PC-3 (cell line): ENCODE measurements around the gene EXOC6. TPM values are rescaled to one million over a fixed set of nuclear protein-coding genes. Genes with fewer than 3 reads are reported as not detected.

Source experiments
- ATAC-seq: fragments of 200-7000 bp; cut with Tn5 transposase; 2 replicates; pipeline ENCODE4 v1.9.1; 2020; ENCODE audit warnings: mild to moderate bottlenecking, moderate library complexity
- BruUV-seq: library from RNA; stranded (reverse); fragments of 400-500 nt; replicated peaks from 2 replicates; lab custom pipeline; 2021; lab: Mats Ljungman, UMichigan
- CTCF ChIA-PET: fragments of 300-600 bp; sonication (Branson Sonifier 250); formaldehyde crosslinking; loops from one replicate; lab custom pipeline; 2022; ENCODE audit warnings: antibody characterized with exemption; lab: Charles Lee
- POLR2A ChIA-PET: fragments of 300-600 bp; sonication (Branson Sonifier 250); formaldehyde crosslinking; loops from one replicate; lab custom pipeline; 2022; ENCODE audit warnings: antibody characterized with exemption; ENCODE audit not compliant: unreplicated experiment; lab: Charles Lee
- DNase-seq: peaks from one replicate; pipeline ENCODE4 v3.0.0-alpha.2; 2015
- H2AFZ ChIP-seq: fragments of 300-600 bp; sonication (generic); 2 replicates; pipeline ENCODE4 v1.6.0; 2016; ENCODE audit warnings: antibody characterized with exemption, low read length
- H3F3A ChIP-seq: fragments of 300-600 bp; sonication (generic); one replicate; pipeline ENCODE4 v1.6.0; 2017; ENCODE audit warnings: antibody characterized with exemption, low read length, control low read depth, mild to moderate bottlenecking; ENCODE audit not compliant: unreplicated experiment
- H3K27ac ChIP-seq: fragments of 300-600 bp; sonication (generic); 2 replicates; pipeline ENCODE4 v1.5.1; 2016; ENCODE audit warnings: mild to moderate bottlenecking, low read length
- H3K27me3 ChIP-seq: fragments of 300-600 bp; sonication (generic); 2 replicates; pipeline ENCODE4 v1.6.1; 2016; ENCODE audit warnings: low read length, mixed read lengths
- H3K36me3 ChIP-seq: fragments of 300-600 bp; sonication (generic); 2 replicates; pipeline ENCODE4 v1.6.1; 2016; ENCODE audit warnings: low read depth, mixed run types, low read length, mixed read lengths
- H3K4me1 ChIP-seq: fragments of 300-600 bp; sonication (generic); 2 replicates; pipeline ENCODE4 v1.5.1; 2016; ENCODE audit warnings: low read length; ENCODE audit not compliant: insufficient read depth
- H3K4me2 ChIP-seq: fragments of 300-600 bp; sonication (generic); 2 replicates; pipeline ENCODE4 v1.6.0; 2016; ENCODE audit warnings: low read length
- H3K4me3 ChIP-seq: fragments of 300-600 bp; sonication (generic); 2 replicates; pipeline ENCODE4 v1.5.1; 2016; ENCODE audit warnings: mild to moderate bottlenecking, low read length, mixed read lengths
- H3K79me2 ChIP-seq: fragments of 300-600 bp; sonication (generic); 2 replicates; pipeline ENCODE4 v1.6.1; 2017; ENCODE audit warnings: low read length, mixed read lengths
- H3K9ac ChIP-seq: fragments of 300-600 bp; sonication (generic); 2 replicates; pipeline ENCODE4 v1.6.0; 2016; ENCODE audit warnings: mild to moderate bottlenecking, low read length
- H3K9me2 ChIP-seq: fragments of 300-600 bp; sonication (generic); replicated peaks from 2 replicates; pipeline ENCODE4 v1.6.1; 2016; ENCODE audit warnings: mixed run types, low read length, mixed read lengths
- H3K9me3 ChIP-seq: fragments of 300-600 bp; sonication (generic); 2 replicates; pipeline ENCODE4 v1.6.1; 2016; ENCODE audit warnings: low read length, mixed read lengths
- H4K20me1 ChIP-seq: fragments of 300-600 bp; sonication (generic); 2 replicates; pipeline ENCODE4 v1.6.1; 2016; ENCODE audit warnings: low read length, mixed read lengths
- EZH2 ChIP-seq: fragments of 300-600 bp; sonication (generic); IDR thresholded peaks from one replicate; pipeline ENCODE4 v1.6.1; 2017; ENCODE audit warnings: antibody characterized with exemption, mild to moderate bottlenecking, low read length; ENCODE audit not compliant: unreplicated experiment
- EZH2phosphoT487 ChIP-seq: fragments of 300-600 bp; sonication (generic); IDR thresholded peaks from 2 replicates; pipeline ENCODE4 v1.6.1; 2018; ENCODE audit warnings: mild to moderate bottlenecking, antibody characterized with exemption, low read length, borderline replicate concordance
- intact Hi-C: fragments of 100-400 bp; cut with micrococcal nuclease; formaldehyde crosslinking; loops from 2 replicates; pipeline ENCODE4 v1.9.0; 2023
- total RNA-seq: library from RNA; depleted of rRNA; stranded (reverse); fragments of >200 nt; gene quantifications from 2 replicates; pipeline ENCODE4 v1.2.3, GENCODE V29; 2014
- TF ChIP-seq, protein P1 (sequence below): fragments of 300-600 bp; sonication (generic); conservative IDR thresholded peaks from 2 replicates; pipeline ENCODE4 v1.5.1; 2017; ENCODE audit warnings: antibody characterized with exemption, low read depth, mild to moderate bottlenecking, low read length

EXOC6 gene
- total RNA-seq, 1 experiment from 2014 or later: 5.7 TPM

DNA sequence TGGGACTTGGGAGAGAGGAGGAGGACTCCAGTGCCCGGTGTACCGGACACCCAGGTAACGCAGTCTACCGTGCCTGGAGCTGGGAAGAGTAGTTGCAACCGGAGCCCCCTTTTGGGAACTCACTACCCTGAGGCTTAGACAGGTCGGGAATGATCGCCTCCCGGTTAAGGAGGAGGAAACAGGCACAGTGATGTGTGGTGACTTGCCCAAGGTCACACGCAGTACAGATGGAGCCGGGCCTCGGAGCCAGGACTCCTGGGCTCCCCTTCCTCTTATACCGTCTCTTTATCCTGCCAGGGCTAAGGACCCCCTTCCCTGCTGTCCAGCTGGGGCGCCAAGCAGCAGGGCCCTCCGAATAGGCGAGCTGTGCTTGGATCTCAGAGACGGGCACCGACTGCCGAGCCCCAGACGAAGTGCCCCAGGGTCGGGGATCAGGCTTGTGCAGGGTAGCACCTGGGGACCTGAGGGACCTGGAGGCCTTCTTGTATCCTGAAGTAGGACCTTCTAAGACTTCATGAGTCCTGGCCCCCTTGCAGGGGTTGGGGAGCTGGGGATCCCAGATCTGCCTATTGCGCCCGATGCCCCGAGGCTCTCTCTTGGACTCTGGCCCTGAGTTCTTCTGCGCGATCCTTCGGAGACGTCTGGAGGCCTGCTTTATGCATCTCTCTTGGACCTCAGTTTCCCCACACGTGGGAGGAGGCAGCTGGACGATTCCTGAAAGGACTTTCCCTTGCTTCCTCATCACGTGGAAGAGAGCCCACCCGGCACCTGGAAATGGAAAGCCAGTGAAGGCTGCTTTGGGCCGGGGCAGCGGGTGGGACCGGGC lies 224.6 kb downstream of the EXOC6 start:
- peak overlapping the region; percentile 76 for H3K4me3 ChIP-seq
- H3K27ac ChIP-seq: no peak overlapping the region
- no TSS peak for BruUV-seq
- peaks cover 16% of the 10 kb centered on the region for H3K27me3 ChIP-seq
- H3K9me3 ChIP-seq: no peaks in the 10 kb centered on the region
- TF ChIP-seq EZH2 (no peak), EZH2phosphoT487 (no peak)
- TF ChIP-seq, protein P1, sequence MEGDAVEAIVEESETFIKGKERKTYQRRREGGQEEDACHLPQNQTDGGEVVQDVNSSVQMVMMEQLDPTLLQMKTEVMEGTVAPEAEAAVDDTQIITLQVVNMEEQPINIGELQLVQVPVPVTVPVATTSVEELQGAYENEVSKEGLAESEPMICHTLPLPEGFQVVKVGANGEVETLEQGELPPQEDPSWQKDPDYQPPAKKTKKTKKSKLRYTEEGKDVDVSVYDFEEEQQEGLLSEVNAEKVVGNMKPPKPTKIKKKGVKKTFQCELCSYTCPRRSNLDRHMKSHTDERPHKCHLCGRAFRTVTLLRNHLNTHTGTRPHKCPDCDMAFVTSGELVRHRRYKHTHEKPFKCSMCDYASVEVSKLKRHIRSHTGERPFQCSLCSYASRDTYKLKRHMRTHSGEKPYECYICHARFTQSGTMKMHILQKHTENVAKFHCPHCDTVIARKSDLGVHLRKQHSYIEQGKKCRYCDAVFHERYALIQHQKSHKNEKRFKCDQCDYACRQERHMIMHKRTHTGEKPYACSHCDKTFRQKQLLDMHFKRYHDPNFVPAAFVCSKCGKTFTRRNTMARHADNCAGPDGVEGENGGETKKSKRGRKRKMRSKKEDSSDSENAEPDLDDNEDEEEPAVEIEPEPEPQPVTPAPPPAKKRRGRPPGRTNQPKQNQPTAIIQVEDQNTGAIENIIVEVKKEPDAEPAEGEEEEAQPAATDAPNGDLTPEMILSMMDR: no peak
- H4K20me1 ChIP-seq: no peaks in the 10 kb centered on the region
- H3F3A ChIP-seq: no peaks in the 10 kb centered on the region
- ChIA-PET CTCF (no interaction called here), POLR2A (no interaction called here)
- DNase-seq: no peak
- intact Hi-C loops: no loop called here
- peak overlapping the region; percentile 96 for H3K4me2 ChIP-seq
- no peaks in the 10 kb centered on the region for H3K9me2 ChIP-seq
- no peaks in the 10 kb centered on the region for H3K36me3 ChIP-seq
- H2AFZ ChIP-seq: peak overlapping the region; percentile 92
- no peaks in the 10 kb centered on the region for H3K79me2 ChIP-seq
- peak; percentile 9 for ATAC-seq
- no peak overlapping the region for H3K9ac ChIP-seq
- peaks cover 11% of the 10 kb centered on the region; the same call in 1 of the 2 replicates for H3K4me1 ChIP-seq

DNA sequence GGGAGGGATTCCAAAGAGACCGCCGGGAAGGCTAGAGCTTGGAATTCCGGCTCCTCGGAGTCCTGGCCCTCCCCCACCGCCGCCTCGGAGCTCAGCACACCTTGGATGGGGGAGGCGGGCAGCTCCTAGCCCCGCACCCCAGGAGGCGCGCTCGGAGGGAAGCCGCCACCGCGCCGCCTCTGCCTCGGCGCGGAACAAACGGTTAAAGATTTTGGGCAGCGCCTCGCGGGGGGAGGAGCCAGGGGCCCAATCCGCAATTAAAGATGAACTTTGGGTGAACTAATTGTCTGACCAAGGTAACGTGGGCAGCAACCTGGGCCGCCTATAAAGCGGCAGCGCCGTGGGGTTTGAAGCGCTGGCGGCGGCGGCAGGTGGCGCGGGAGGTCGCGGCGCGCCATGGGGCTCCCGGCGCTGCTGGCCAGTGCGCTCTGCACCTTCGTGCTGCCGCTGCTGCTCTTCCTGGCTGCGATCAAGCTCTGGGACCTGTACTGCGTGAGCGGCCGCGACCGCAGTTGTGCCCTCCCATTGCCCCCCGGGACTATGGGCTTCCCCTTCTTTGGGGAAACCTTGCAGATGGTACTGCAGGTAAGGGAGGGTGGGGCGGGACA lies 225.3 kb downstream of the EXOC6 start, which contains the start of gene CYP26A1:
TSS of gene CYP26A1 (plus strand) at position 355 of the 608 bp plus-strand sequence. CDS start at position 397, 42 bp downstream.
- peak within 1 kb of the TSS; percentile 92 for H2AFZ ChIP-seq
- ATAC-seq (peak; percentile 16), DNase-seq (peak; percentile 3)
- peaks cover 11% of the 10 kb centered on the region; the same call in 1 of the 2 replicates for H3K4me1 ChIP-seq
- no peaks in the 10 kb centered on the region for H3K9me2 ChIP-seq
- BruUV-seq: no TSS peak
- H3F3A ChIP-seq: no peaks in the 10 kb centered on the region
- peak within 1 kb of the TSS; percentile 76 for H3K4me3 ChIP-seq
- H3K27me3 ChIP-seq: peaks cover 16% of the 10 kb centered on the region
- H3K9ac ChIP-seq: no peak within 1 kb of the TSS
- H3K27ac ChIP-seq: no peak within 1 kb of the TSS
- H3K9me3 ChIP-seq: no peaks in the 10 kb centered on the region
- intact Hi-C loops: no loop called here
- ChIA-PET POLR2A (no interaction called here), CTCF (no interaction called here)
- no peaks in the 10 kb centered on the region for H3K36me3 ChIP-seq
- TF ChIP-seq EZH2: no peak
- TF ChIP-seq EZH2phosphoT487: no peak
- TF ChIP-seq, protein P1: no peak
- peak within 1 kb of the TSS; percentile 96 for H3K4me2 ChIP-seq
- H3K79me2 ChIP-seq: no peaks in the 10 kb centered on the region
- no peaks in the 10 kb centered on the region for H4K20me1 ChIP-seq
